NCI-H128 (cell line): ENCODE measurements around the gene MUC5B.
"Not testable (repeated sequence)": the region's sequence is repeated elsewhere in the genome, so short reads cannot be mapped to it uniquely, and the experiment has no call there.

ENCODE experiments used
- DNase-seq: peaks from one replicate; lab custom pipeline; 2025; ENCODE audit not compliant: unreplicated experiment; lab: John Stamatoyannopoulos, UW

Gene MUC5B, protein sequence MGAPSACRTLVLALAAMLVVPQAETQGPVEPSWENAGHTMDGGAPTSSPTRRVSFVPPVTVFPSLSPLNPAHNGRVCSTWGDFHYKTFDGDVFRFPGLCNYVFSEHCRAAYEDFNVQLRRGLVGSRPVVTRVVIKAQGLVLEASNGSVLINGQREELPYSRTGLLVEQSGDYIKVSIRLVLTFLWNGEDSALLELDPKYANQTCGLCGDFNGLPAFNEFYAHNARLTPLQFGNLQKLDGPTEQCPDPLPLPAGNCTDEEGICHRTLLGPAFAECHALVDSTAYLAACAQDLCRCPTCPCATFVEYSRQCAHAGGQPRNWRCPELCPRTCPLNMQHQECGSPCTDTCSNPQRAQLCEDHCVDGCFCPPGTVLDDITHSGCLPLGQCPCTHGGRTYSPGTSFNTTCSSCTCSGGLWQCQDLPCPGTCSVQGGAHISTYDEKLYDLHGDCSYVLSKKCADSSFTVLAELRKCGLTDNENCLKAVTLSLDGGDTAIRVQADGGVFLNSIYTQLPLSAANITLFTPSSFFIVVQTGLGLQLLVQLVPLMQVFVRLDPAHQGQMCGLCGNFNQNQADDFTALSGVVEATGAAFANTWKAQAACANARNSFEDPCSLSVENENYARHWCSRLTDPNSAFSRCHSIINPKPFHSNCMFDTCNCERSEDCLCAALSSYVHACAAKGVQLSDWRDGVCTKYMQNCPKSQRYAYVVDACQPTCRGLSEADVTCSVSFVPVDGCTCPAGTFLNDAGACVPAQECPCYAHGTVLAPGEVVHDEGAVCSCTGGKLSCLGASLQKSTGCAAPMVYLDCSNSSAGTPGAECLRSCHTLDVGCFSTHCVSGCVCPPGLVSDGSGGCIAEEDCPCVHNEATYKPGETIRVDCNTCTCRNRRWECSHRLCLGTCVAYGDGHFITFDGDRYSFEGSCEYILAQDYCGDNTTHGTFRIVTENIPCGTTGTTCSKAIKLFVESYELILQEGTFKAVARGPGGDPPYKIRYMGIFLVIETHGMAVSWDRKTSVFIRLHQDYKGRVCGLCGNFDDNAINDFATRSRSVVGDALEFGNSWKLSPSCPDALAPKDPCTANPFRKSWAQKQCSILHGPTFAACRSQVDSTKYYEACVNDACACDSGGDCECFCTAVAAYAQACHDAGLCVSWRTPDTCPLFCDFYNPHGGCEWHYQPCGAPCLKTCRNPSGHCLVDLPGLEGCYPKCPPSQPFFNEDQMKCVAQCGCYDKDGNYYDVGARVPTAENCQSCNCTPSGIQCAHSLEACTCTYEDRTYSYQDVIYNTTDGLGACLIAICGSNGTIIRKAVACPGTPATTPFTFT (N-terminal part only)

DNA sequence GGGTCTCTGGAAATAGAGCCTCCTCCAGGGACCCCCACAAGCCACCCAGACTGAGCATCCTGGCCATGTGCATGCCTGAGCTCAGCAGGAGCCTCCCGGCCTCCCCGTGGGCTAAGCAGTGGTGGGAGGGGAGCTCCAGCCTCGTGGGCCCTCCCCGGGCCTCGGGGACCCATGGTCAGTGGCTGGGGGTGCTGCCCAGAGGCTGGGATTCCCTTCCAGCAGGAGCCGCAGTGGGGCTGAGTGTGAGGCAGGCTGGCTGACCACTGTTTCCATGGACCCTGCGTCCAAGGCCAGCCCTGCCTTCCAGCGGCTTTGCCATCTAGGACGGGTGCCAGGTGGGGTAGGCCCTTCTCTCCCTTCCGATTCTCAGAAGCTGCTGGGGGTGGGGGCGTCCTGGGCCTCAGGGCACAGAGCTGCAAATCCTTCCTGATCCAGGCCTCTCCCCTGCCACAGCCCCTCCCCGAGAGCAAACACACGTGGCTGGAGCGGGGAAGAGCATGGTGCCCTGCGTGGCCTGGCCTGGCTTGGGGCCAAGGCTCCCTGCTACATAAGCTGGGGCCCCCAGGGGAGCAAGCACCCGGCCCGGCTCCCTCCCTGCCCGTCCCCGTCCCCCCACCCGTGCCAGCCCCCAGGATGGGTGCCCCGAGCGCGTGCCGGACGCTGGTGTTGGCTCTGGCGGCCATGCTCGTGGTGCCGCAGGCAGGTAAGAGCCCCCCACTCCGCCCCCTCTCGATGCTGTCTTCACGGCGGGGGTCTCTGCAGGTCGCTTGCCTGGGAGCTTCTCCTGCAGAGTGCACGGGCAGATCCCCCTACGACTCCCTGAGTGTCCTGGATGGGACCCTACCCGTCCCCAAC lies at the start of gene MUC5B:
Gene MUC5B, plus strand, starts transcription at position 576 of the 855 bp plus-strand sequence. Its CDS starts 58 bp downstream, at position 634.
- DNase-seq, result no peak

GRCh38 chr11:1173396-1173795 lies 49.5 kb upstream of the MUC5B start:
- not testable (repeated sequence) for DNase-seq

DNA sequence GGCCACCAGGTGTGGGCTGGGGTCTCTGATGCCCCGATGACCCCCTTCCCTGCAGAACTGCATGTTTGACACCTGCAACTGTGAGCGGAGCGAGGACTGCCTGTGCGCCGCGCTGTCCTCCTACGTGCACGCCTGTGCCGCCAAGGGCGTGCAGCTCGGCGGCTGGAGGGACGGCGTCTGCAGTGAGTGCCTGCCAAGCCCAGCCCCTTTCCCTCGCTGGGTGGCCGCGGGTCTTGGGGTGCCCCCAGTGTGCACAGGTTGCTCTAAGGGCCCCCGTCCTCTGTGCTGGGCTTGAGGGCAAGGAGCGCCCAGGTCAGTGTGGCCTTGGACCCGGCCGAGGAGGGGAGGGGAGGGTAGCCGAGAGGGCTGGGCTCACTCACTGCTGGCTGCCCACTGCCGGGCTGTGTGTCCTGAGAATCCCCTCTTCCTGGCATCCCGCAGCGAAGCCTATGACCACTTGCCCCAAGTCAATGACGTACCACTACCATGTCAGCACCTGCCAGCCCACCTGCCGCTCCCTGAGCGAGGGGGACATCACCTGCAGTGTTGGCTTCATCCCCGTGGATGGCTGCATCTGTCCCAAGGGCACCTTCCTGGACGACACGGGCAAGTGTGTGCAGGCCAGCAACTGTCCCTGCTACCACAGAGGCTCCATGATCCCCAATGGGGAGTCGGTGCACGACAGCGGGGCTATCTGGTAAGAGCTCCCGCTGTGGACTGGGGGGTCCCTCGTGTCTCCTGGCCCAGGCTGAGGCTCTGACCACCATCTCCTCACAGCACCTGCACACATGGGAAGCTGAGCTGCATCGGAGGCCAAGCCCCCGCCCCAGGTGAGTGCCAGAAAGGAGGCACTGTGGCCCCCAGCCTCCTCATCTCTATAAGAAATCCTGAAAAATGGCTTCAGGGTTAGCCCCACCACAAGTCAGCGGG lies 48.2 kb upstream of the MUC5B start:
- DNase-seq, result no peak

- DNase-seq, result no peak
Observed at GRCh38 chr11:1175461-1176223, 47.2 kb upstream of the MUC5B start.

- DNase-seq, result no peak
Observed at GRCh38 chr11:1176224-1177019, 46.4 kb upstream of the MUC5B start.

GRCh38 chr11:1177020-1177770 lies 45.7 kb upstream of the MUC5B start:
- no peak for DNase-seq

GRCh38 chr11:1177771-1178090 lies 45.1 kb upstream of the MUC5B start:
- DNase-seq, result no peak

GRCh38 chr11:1178201-1178885 lies 44.5 kb upstream of the MUC5B start:
- no peak for DNase-seq

DNA sequence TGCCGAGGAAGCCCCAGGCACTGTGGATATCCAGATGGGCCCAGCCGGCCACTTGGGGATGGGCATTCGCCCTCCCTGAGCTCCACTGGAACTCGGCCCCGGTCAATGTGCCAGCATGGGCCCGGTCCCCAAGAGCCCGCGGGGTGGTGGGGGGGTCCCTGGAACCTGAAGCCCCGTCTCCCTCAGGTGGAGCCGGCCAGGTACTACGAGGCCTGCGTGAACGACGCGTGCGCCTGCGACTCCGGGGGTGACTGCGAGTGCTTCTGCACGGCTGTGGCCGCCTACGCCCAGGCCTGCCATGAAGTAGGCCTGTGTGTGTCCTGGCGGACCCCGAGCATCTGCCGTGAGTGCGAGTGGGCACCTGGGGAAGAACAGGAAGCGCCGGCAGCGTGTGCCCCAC lies 44.0 kb upstream of the MUC5B start:
- no peak for DNase-seq

DNA sequence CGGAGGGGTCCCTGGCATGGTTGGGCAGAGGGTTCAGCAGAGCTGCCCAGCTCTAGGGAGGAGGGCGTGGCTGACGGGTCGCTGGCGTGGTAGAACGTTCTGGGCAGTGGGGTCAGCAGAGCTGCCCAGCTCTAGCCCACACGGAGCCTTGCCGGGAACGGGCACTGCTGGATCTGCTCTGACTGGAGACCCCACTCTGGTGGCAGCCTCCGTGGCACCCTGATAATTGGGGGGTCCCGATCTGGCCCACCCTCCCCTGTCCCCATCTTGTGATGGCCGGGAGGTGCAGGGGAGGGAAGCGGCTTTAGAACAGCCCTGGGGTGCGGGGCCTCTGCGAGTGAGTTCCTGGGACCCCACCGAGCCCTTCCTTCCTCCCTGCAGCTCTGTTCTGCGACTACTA lies 43.2 kb upstream of the MUC5B start:
- DNase-seq, result no peak

DNA sequence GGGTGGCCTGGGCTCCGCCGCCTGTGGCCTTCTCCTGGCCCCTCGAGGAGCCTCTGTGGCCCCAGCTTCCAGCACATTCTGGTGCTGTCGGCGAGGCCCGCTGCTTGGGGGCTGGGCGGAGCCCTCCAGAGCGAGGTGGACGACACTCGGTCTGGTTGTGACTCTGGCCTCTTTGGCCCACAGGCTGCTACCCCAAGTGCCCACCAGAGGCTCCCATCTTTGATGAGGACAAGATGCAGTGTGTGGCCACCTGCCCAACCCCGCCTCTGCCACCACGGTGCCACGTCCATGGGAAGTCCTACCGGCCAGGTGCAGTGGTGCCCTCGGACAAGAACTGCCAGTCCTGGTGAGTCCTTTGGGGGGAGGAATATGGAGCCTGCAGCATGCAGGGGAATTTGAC lies 42.7 kb upstream of the MUC5B start:
- DNase-seq, result no peak

GRCh38 chr11:1180947-1181391 lies 41.9 kb upstream of the MUC5B start:
- DNase-seq, result no peak

DNA sequence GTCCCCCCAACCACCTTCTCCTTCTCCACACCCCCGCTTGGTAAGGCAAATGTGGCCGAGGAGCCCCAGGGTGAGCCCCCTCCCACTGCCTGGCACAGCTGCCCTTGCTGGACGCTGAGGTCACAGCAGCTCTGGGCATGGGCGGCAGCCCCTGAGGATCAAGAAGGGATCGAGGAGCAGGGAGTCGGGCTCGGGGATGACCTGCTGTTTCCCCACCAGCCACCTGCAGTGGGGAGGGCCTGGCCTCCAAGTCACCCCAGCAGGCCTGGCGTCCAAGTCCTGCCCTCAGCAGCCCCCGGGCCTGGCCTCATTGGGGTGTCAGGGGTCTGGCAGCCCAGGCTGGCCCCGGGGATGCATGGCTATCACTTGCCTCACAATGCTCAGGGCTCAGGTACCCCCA lies 41.4 kb upstream of the MUC5B start:
- DNase-seq, result no peak

GRCh38 chr11:1181853-1182535 lies 40.9 kb upstream of the MUC5B start:
- no peak for DNase-seq

DNA sequence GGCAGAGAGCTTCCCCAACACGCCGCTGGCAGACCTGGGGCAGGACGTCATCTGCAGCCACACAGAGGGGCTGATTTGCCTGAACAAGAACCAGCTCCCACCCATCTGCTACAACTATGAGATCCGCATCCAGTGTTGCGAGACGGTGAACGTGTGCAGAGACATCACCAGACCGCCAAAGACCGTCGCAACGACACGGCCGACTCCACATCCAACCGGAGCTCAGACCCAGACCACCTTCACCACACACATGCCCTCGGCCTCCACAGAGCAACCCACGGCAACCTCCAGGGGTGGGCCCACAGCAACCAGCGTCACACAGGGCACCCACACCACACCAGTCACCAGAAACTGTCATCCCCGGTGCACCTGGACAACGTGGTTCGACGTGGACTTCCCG lies 38.7 kb upstream of the MUC5B start:
- not testable (repeated sequence) for DNase-seq
